ENCODE data around the gene PPP1R26.

PPP1R26 gene

GRCh38 chr9:135498381-135499126 lies 19.0 kb downstream of the PPP1R26 start:
- Histone ChIP-seq H2AFZ (ENCODE audit: low read depth, low read length, severe bottlenecking) (no peak overlapping the region), H3F3A (ENCODE audit: insufficient read depth) (no peaks in the 10 kb centered on the region), H3K9me3 (ENCODE audit: insufficient read depth, low read length) (no peaks in the 10 kb centered on the region), H3K79me2 (ENCODE audit: insufficient read depth, low read length) (peaks cover 20% of the 10 kb centered on the region), H3K4me3 (ENCODE audit: insufficient read depth, low read length, poor library complexity, severe bottlenecking) (no peak overlapping the region), H3K36me3 (ENCODE audit: low read length) (no peaks in the 10 kb centered on the region), H3K27me3 (ENCODE audit: low read length) (no peaks in the 10 kb centered on the region), H3K9ac (ENCODE audit: low read length) (no peak overlapping the region), H3K4me2 (ENCODE audit: low read depth, low read length, poor library complexity, severe bottlenecking) (no peak overlapping the region), H3K9me2 (replicated peaks; ENCODE audit: insufficient read depth, low read length) (no peaks in the 10 kb centered on the region), H3K27ac (ENCODE audit: low read depth, low read length) (no peak overlapping the region), H4K20me1 (ENCODE audit: low read depth, low read length) (no peaks in the 10 kb centered on the region; the same call in 1 of the 2 replicates)
- TF ChIP-seq CTCF (IDR thresholded peaks at IDR 0.05; ENCODE audit: insufficient read depth, low read length, poor library complexity, severe bottlenecking) (no peak), EZH2phosphoT487 (conservative IDR thresholded peaks at IDR 0.05; ENCODE audit: low read length) (no peak)

GRCh38 chr9:135499326-135500070 lies 19.9 kb downstream of the PPP1R26 start:
- H3K36me3 ChIP-seq (ENCODE audit: low read length), result no peaks in the 10 kb centered on the region
- no peaks in the 10 kb centered on the region; the same call in 1 of the 2 replicates for H4K20me1 ChIP-seq (ENCODE audit: low read depth, low read length)
- no peak for TF ChIP-seq CTCF (IDR thresholded peaks at IDR 0.05; ENCODE audit: insufficient read depth, low read length, poor library complexity, severe bottlenecking)
- TF ChIP-seq EZH2phosphoT487 (conservative IDR thresholded peaks at IDR 0.05; ENCODE audit: low read length), result no peak
- H3K4me2 ChIP-seq (ENCODE audit: low read depth, low read length, poor library complexity, severe bottlenecking), result peak overlapping the region; percentile 66
- no peaks in the 10 kb centered on the region for H3K9me3 ChIP-seq (ENCODE audit: insufficient read depth, low read length)
- peak overlapping the region; percentile 99 for H3K4me3 ChIP-seq (ENCODE audit: insufficient read depth, low read length, poor library complexity, severe bottlenecking)
- no peak overlapping the region for H3K27ac ChIP-seq (ENCODE audit: low read depth, low read length)
- peak overlapping the region; percentile 99 for H3K9ac ChIP-seq (ENCODE audit: low read length)
- H3F3A ChIP-seq (ENCODE audit: insufficient read depth), result no peaks in the 10 kb centered on the region
- no peaks in the 10 kb centered on the region for H3K9me2 ChIP-seq (replicated peaks; ENCODE audit: insufficient read depth, low read length)
- peaks cover 20% of the 10 kb centered on the region for H3K79me2 ChIP-seq (ENCODE audit: insufficient read depth, low read length)
- H2AFZ ChIP-seq (ENCODE audit: low read depth, low read length, severe bottlenecking), result peak overlapping the region; percentile 85
- no peaks in the 10 kb centered on the region for H3K27me3 ChIP-seq (ENCODE audit: low read length)

- TF ChIP-seq CTCF (IDR thresholded peaks at IDR 0.05; ENCODE audit: insufficient read depth, low read length, poor library complexity, severe bottlenecking) (no peak), EZH2phosphoT487 (conservative IDR thresholded peaks at IDR 0.05; ENCODE audit: low read length) (no peak)
- Histone ChIP-seq H3K9me3 (ENCODE audit: insufficient read depth, low read length) (no peaks in the 10 kb centered on the region), H3K36me3 (ENCODE audit: low read length) (no peaks in the 10 kb centered on the region), H3K9ac (ENCODE audit: low read length) (peak overlapping the region; percentile 99), H4K20me1 (ENCODE audit: low read depth, low read length) (no peaks in the 10 kb centered on the region; the same call in 1 of the 2 replicates), H3K4me3 (ENCODE audit: insufficient read depth, low read length, poor library complexity, severe bottlenecking) (peak overlapping the region; percentile 99), H3K27me3 (ENCODE audit: low read length) (no peaks in the 10 kb centered on the region), H3K9me2 (replicated peaks; ENCODE audit: insufficient read depth, low read length) (no peaks in the 10 kb centered on the region), H2AFZ (ENCODE audit: low read depth, low read length, severe bottlenecking) (peak overlapping the region; percentile 85), H3K27ac (ENCODE audit: low read depth, low read length) (no peak overlapping the region), H3K79me2 (ENCODE audit: insufficient read depth, low read length) (peaks cover 20% of the 10 kb centered on the region), H3K4me2 (ENCODE audit: low read depth, low read length, poor library complexity, severe bottlenecking) (peak overlapping the region; percentile 66), H3F3A (ENCODE audit: insufficient read depth) (no peaks in the 10 kb centered on the region)
Observed at GRCh38 chr9:135500071-135500524, 20.5 kb downstream of the PPP1R26 start.
